Measurements from ENCODE around the gene ERRFI1.
A peak's percentile ranks its signal among the peaks of the same experiment; 100 is the strongest.

ERRFI1 gene

GRCh38 chr1:8009043-8010002 is 16.8 kb downstream of the ERRFI1 start:
- no peaks in the 10 kb centered on the region for H3K27me3 ChIP-seq (ENCODE audit: control insufficient read depth, insufficient read depth, low read length)
- no peaks in the 10 kb centered on the region for H3K9me3 ChIP-seq (ENCODE audit: control insufficient read depth, low read length)
- H3K4me1 ChIP-seq: peaks cover 10% of the 10 kb centered on the region
- H3K4me3 ChIP-seq (ENCODE audit: low read depth, low read length): no peak overlapping the region
- TF ChIP-seq CTCF (IDR thresholded peaks at IDR 0.05): no peak
- H3K9ac ChIP-seq: no peak overlapping the region
- no peak overlapping the region for H3K27ac ChIP-seq
- no peaks in the 10 kb centered on the region for H3K36me3 ChIP-seq (ENCODE audit: control insufficient read depth, insufficient read depth, low read length)
- H3K4me2 ChIP-seq (ENCODE audit: low read length): no peak overlapping the region
- no peaks in the 10 kb centered on the region for H3K79me2 ChIP-seq
- H2AFZ ChIP-seq: no peak overlapping the region

- Histone ChIP-seq H3K4me1 (peaks cover 19% of the 10 kb centered on the region), H3K27ac (no peak overlapping the region)
- no peak for TF ChIP-seq CTCF (IDR thresholded peaks at IDR 0.05)
These were observed 19.8 kb downstream of the ERRFI1 start for GRCh38 chr1:8006037-8006963.

DNA sequence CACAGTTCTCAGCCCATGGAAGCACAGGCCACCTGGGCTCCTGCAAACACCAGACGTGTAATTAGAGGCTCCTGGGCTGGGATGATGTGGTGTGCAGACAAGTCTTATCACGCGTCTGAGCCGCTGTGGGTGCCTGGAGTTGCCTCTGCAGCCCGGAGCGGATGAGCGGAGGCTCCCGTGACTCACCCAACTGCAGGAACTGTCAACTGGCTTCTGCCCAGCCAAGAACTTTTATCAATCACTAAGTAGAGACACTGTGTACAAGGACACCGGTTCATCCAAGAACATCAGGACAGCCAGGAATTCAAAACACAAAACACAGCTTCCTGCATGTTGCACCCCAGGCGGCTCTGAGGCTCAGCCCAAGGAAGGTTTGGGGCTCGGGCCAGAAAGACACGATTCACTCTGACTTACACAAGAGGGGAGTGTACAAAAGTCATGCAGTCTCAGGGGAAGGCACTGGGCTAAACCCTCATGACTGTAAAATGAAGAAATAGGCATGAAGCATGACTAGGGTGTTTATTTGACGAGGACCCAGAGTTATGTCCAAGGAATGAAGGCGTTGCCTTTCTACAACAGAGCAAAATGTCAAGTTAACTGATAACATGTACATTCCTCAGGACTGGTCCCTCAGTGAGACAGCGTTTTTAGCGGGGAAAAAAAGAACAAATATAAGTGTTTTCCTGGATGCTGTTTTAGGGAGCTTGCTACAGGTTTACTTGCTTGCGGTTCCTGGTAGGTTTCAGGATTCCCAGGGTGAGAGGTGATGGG is 21.1 kb downstream of the ERRFI1 start:
- no peaks in the 10 kb centered on the region for H3K36me3 ChIP-seq (ENCODE audit: control insufficient read depth, insufficient read depth, low read length)
- H3K4me3 ChIP-seq (ENCODE audit: low read depth, low read length): no peak overlapping the region
- H3K79me2 ChIP-seq: no peaks in the 10 kb centered on the region
- H3K27ac ChIP-seq: peak overlapping the region; percentile 82
- no peak for TF ChIP-seq CTCF (IDR thresholded peaks at IDR 0.05)
- peak overlapping the region; percentile 68 for H2AFZ ChIP-seq
- H3K4me1 ChIP-seq: peaks cover 19% of the 10 kb centered on the region
- H3K9me3 ChIP-seq (ENCODE audit: control insufficient read depth, low read length): no peaks in the 10 kb centered on the region
- peak overlapping the region; percentile 40 for H3K4me2 ChIP-seq (ENCODE audit: low read length)
- no peaks in the 10 kb centered on the region for H3K27me3 ChIP-seq (ENCODE audit: control insufficient read depth, insufficient read depth, low read length)
- no peak overlapping the region for H3K9ac ChIP-seq

More at GRCh38 chr1:8006037-8006963, 19.8 kb downstream of the ERRFI1 start:
- H2AFZ ChIP-seq: no peak overlapping the region
- H3K36me3 ChIP-seq (ENCODE audit: control insufficient read depth, insufficient read depth, low read length): no peaks in the 10 kb centered on the region
- no peak overlapping the region for H3K4me2 ChIP-seq (ENCODE audit: low read length)
- H3K9me3 ChIP-seq (ENCODE audit: control insufficient read depth, low read length): no peaks in the 10 kb centered on the region
- no peak overlapping the region for H3K9ac ChIP-seq
- H3K4me3 ChIP-seq (ENCODE audit: low read depth, low read length): no peak overlapping the region
- no peaks in the 10 kb centered on the region for H3K27me3 ChIP-seq (ENCODE audit: control insufficient read depth, insufficient read depth, low read length)
- no peaks in the 10 kb centered on the region for H3K79me2 ChIP-seq

DNA sequence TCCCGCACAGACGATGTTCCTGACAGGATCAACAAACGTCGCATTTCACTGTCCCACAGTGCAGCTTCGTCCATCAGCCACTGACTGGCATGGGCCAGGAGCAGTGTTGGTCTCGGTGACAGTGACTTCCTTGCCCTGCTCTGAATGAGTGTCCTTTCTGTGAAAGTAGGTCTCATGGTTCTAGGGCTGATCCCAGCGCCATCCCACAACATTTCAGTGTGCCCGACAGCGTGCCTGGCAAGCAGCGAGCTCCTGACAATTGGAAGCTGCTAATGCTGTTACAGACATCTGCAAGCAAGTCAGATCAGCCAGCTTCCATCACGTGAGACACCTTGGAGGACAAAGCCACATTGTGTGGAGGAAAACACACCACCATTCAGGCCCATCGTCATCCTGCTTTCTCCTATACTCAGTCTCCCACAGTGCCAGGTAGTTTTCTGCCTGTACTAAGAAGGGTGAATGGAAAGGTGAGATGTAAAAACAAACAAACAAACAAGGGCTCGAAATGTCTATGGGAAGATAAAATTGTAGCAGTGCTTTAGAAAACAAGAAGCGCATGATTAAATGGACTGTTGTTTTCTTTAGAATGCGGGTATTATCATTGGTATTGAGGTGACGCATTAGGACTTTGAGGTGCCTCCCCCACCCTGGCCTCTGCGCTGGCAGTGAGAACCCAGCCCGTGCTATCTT is 21.9 kb downstream of the ERRFI1 start:
- peak overlapping the region; percentile 82 for H3K27ac ChIP-seq
- peak overlapping the region; percentile 68 for H2AFZ ChIP-seq
- H3K79me2 ChIP-seq: no peaks in the 10 kb centered on the region
- H3K36me3 ChIP-seq (ENCODE audit: control insufficient read depth, insufficient read depth, low read length): no peaks in the 10 kb centered on the region
- peaks cover 19% of the 10 kb centered on the region for H3K4me1 ChIP-seq
- no peaks in the 10 kb centered on the region for H3K27me3 ChIP-seq (ENCODE audit: control insufficient read depth, insufficient read depth, low read length)
- H3K4me2 ChIP-seq (ENCODE audit: low read length): peak overlapping the region; percentile 40
- no peaks in the 10 kb centered on the region for H3K9me3 ChIP-seq (ENCODE audit: control insufficient read depth, low read length)
- no peak overlapping the region for H3K4me3 ChIP-seq (ENCODE audit: low read depth, low read length)
- no peak for TF ChIP-seq CTCF (IDR thresholded peaks at IDR 0.05)
- no peak overlapping the region for H3K9ac ChIP-seq
